GM21529 (cell line): ENCODE data around the gene PLCL1.
A peak's percentile ranks its signal among the peaks of the same experiment; 100 is the strongest.

Source experiments
- ATAC-seq: cut with Tn5 transposase; IDR thresholded peaks from one replicate; pipeline ENCODE4 v1.9.1; 2021; ENCODE audit not compliant: unreplicated experiment

The PLCL1 gene

GRCh38 chr2:197947219-197947757, 142.9 kb downstream of the PLCL1 start:
- ATAC-seq, result no peak

GRCh38 chr2:197949224-197949623, 144.8 kb downstream of the PLCL1 start:
- ATAC-seq, result no peak

GRCh38 chr2:197950006-197950405, 145.6 kb downstream of the PLCL1 start:
- no peak for ATAC-seq

GRCh38 chr2:197950724-197951123, 146.3 kb downstream of the PLCL1 start:
- no peak for ATAC-seq

- ATAC-seq, result peak; percentile 78
Measured at GRCh38 chr2:197952540-197953202, 148.3 kb downstream of the PLCL1 start.

GRCh38 chr2:197954328-197954727, 149.9 kb downstream of the PLCL1 start:
- no peak for ATAC-seq

- no peak for ATAC-seq
Measured at GRCh38 chr2:197958592-197959150, 154.3 kb downstream of the PLCL1 start.

- ATAC-seq, result no peak
Measured at GRCh38 chr2:197959383-197959782, 155.0 kb downstream of the PLCL1 start.

GRCh38 chr2:197960786-197961185, 156.4 kb downstream of the PLCL1 start:
- no peak for ATAC-seq

- no peak for ATAC-seq
Measured at GRCh38 chr2:197964720-197965119, 160.3 kb downstream of the PLCL1 start.

GRCh38 chr2:197965756-197966155, 161.4 kb downstream of the PLCL1 start:
- no peak for ATAC-seq

- no peak for ATAC-seq
Measured at GRCh38 chr2:197969391-197969893, 165.0 kb downstream of the PLCL1 start.

- ATAC-seq, result no peak
Measured at GRCh38 chr2:197972061-197972460, 167.7 kb downstream of the PLCL1 start.

GRCh38 chr2:197972587-197972986, 168.2 kb downstream of the PLCL1 start:
- no peak for ATAC-seq

GRCh38 chr2:197973772-197974171, 169.4 kb downstream of the PLCL1 start:
- no peak for ATAC-seq

GRCh38 chr2:197975931-197976519, 171.6 kb downstream of the PLCL1 start:
- ATAC-seq, result no peak

GRCh38 chr2:197978971-197979370, 174.6 kb downstream of the PLCL1 start:
- ATAC-seq, result no peak

GRCh38 chr2:197982565-197982964, 178.2 kb downstream of the PLCL1 start:
- ATAC-seq, result no peak

GRCh38 chr2:197985029-197985638, 180.7 kb downstream of the PLCL1 start:
- no peak for ATAC-seq

GRCh38 chr2:197986977-197987376, 182.6 kb downstream of the PLCL1 start:
- ATAC-seq, result no peak

- ATAC-seq, result no peak
Measured at GRCh38 chr2:197990356-197990755, 186.0 kb downstream of the PLCL1 start.
